GM10266 (cell line): ENCODE measurements around the gene MYH11.

ENCODE experiments used
- DNase-seq: peaks from one replicate; pipeline ENCODE4 v3.0.0; 2012; ENCODE audit errors: extremely low spot score
- TF ChIP-seq, protein P1 (sequence below): IDR thresholded peaks from 2 replicates; pipeline ENCODE4 v1.5.1; 2012; ENCODE audit warnings: mild to moderate bottlenecking, low read depth; ENCODE audit not compliant: control insufficient read depth, insufficient read depth; ENCODE audit errors: missing control alignments

MYH11 gene

DNA sequence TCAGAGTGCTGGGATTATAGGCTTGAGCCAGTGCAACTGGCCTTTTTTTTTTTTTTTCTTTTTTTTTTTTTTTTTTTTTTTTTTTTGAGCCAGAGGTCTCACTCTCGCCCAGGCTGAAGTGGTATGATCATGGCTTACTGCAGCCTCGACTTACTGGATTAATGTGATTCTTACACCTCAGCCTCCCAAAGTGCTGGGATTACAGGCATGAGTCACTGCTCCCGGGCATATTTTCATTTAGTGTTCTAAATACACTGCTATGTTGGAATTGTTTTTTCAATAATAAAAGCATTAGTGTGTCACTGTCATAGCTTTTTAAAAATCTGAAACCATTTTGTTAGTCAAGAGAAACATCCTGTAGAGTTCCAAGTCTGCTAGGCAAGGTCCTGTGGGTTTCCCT is 166.5 kb downstream of the MYH11 start:
- no peak for DNase-seq

GRCh38 chr16:15689290-15689689 is 167.5 kb downstream of the MYH11 start:
- TF ChIP-seq, protein P1, sequence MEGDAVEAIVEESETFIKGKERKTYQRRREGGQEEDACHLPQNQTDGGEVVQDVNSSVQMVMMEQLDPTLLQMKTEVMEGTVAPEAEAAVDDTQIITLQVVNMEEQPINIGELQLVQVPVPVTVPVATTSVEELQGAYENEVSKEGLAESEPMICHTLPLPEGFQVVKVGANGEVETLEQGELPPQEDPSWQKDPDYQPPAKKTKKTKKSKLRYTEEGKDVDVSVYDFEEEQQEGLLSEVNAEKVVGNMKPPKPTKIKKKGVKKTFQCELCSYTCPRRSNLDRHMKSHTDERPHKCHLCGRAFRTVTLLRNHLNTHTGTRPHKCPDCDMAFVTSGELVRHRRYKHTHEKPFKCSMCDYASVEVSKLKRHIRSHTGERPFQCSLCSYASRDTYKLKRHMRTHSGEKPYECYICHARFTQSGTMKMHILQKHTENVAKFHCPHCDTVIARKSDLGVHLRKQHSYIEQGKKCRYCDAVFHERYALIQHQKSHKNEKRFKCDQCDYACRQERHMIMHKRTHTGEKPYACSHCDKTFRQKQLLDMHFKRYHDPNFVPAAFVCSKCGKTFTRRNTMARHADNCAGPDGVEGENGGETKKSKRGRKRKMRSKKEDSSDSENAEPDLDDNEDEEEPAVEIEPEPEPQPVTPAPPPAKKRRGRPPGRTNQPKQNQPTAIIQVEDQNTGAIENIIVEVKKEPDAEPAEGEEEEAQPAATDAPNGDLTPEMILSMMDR = no peak
- DNase-seq = no peak

More for the DNA sequence above, 166.5 kb downstream of the MYH11 start:
- TF ChIP-seq, protein P1 = no peak

GRCh38 chr16:15686287-15686686 is 170.5 kb downstream of the MYH11 start:
- TF ChIP-seq, protein P1 = no peak
- no peak for DNase-seq

- DNase-seq = no peak
Observed at GRCh38 chr16:15682105-15682570, 174.7 kb downstream of the MYH11 start.

DNA sequence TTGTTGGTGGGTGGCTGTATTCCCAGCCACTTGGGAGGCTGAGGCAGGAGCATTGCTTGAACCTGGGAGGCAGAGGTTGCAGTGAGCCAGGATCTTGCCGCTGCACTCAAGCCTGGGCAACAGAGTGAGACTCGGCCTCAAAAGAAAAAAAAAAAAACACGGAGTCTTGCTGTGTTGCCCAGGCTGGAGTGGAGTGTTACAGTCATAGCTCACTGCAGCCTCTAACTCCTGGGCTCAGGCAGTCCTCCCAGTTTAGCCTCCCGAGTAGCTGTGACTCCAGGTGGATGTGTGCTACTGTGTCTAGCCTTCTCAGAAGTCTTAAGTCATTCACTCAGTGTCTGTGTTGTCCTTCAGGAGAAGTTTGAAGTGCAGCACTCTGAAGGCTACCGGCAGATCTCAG is 179.4 kb downstream of the MYH11 start:
- TF ChIP-seq, protein P1 = no peak
- DNase-seq = no peak

More at GRCh38 chr16:15682105-15682570, 174.7 kb downstream of the MYH11 start:
- TF ChIP-seq, protein P1 = peak; percentile 29

- TF ChIP-seq, protein P1 = no peak
- DNase-seq = no peak
Observed at GRCh38 chr16:15676506-15676905, 180.3 kb downstream of the MYH11 start.

DNA sequence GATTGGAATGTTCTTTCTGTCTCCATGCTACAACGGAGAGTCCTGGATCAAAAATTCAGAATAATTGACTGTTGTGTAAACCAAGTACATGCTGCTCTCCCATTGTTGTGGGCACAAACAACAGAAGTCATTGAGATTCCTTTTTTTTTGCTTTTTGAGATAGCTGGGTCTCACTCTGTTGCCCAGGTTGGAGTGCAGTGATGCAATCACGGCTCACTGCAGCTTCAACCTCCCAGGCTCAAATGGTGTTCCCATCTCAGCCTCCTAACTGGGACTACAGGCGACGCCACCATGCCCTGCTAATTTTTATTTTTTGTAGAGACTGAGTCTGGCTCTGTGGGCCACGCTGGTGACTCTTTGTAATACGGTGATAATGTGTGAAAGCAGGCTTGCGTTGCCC is 182.3 kb downstream of the MYH11 start:
- TF ChIP-seq, protein P1 = no peak
- no peak for DNase-seq
